ENCODE data around the gene PI4KA. TPM values are rescaled to one million over a fixed set of nuclear protein-coding genes. Genes with fewer than 3 reads are reported as not detected.

PI4KA gene
- total RNA-seq, 1 experiment from 2014 or later, result 65.8 TPM

DNA sequence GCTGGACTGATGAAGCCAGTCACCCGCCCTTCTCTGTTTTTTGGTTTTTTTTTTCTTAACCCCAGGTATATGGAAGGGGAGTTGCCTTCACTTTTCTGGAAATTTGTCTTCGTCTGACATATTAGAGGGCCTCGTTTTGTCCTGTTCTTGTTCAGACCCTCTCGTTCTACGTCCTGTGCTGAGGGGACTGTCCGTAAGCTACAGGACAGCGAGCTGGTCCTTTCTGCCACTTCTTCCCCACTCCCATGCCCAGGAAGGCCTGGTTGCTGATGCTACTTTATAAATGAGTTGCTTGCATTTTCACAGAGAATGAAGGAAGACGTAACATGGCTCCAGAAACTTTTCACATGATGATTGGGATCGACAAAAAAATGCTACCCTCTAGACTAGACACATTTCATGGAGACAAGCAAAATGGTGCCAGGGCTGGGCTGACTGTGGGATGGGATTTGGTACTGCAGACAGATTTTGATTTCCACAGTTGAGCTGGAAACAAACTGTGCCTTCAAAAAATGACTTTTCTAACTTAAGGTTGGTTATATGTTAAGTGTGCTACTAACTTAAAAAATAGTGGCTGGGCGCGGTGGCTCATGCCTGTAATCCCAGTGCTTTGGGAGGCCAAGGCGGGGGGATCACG lies 31.4 kb upstream of the PI4KA start:
- Histone ChIP-seq H3K4me1 (ENCODE audit: insufficient read depth, low read length) (no peaks in the 10 kb centered on the region), H2BK15ac (ENCODE audit: low read depth, low read length) (no peak overlapping the region), H3K23ac (ENCODE audit: insufficient read length, low read depth, low read length) (no peak overlapping the region), H3T11ph (ENCODE audit: low read length) (no peak overlapping the region), H2BK5ac (ENCODE audit: insufficient read length, low read length) (no peak overlapping the region), H3K23me2 (ENCODE audit: insufficient read length, low read depth, low read length, poor library complexity, severe bottlenecking) (no peaks in the 10 kb centered on the region), H3K27me3 (ENCODE audit: insufficient read depth, low read length) (no peaks in the 10 kb centered on the region), H3K9ac (ENCODE audit: extremely low read depth, insufficient read length, low read length) (no peak overlapping the region), H3K14ac (ENCODE audit: insufficient read depth, low read length) (no peak overlapping the region), H3K79me2 (ENCODE audit: insufficient read depth, low read length) (no peaks in the 10 kb centered on the region), H3K27ac (ENCODE audit: insufficient read length, low read depth, low read length) (no peak overlapping the region), H4K91ac (ENCODE audit: insufficient read length, low read depth, low read length) (no peak overlapping the region), H2AK5ac (ENCODE audit: insufficient read length, low read length) (no peak overlapping the region), H3K4ac (ENCODE audit: low read depth, low read length) (no peak overlapping the region), H4K5ac (ENCODE audit: insufficient read length, low read depth, low read length) (no peak overlapping the region), H2BK12ac (ENCODE audit: insufficient read length, low read depth, low read length) (no peak overlapping the region), H3K4me2 (ENCODE audit: insufficient read depth, insufficient read length, low read length) (no peak overlapping the region), H2AFZ (ENCODE audit: low read length) (no peak overlapping the region), H4K8ac (replicated peaks; ENCODE audit: insufficient read length, low read depth, low read length) (no peak overlapping the region), H2BK20ac (ENCODE audit: low read depth, low read length, poor library complexity, severe bottlenecking) (no peak overlapping the region), H3K18ac (ENCODE audit: insufficient read length, low read depth, low read length) (no peak overlapping the region), H2BK120ac (ENCODE audit: low read depth, low read length, poor library complexity, severe bottlenecking) (no peak overlapping the region), H3K9me3 (ENCODE audit: control insufficient read depth, low read depth, low read length) (no peaks in the 10 kb centered on the region), H3K79me1 (ENCODE audit: insufficient read depth, low read depth, low read length, poor library complexity, severe bottlenecking) (no peaks in the 10 kb centered on the region), H3K56ac (ENCODE audit: insufficient read length, low read depth, low read length) (no peak overlapping the region), H4K20me1 (ENCODE audit: control insufficient read depth, insufficient read depth, insufficient read length) (no peaks in the 10 kb centered on the region)
- Mint-ChIP-seq H3K9me3 (no peaks in the 10 kb centered on the region), H3K4me1 (peaks cover 3 to 4% of the 10 kb centered on the region in 2 experiments; a peak in 1 of 4 replicates), H3K27ac (0 out of 7 replicates have a peak overlapping the region, but pooled peaks of 1 of the 3 experiments have one; percentile 66), H3K27me3 (ENCODE audit: low read depth) (no peaks in the 10 kb centered on the region), H3K4me3 (no peak overlapping the region), H3K36me3 (ENCODE audit: insufficient read depth in 1 of 3, low read depth in 3 of 3) (peaks cover 3 to 28% (median 14%) of the 10 kb centered on the region in 3 experiments; a peak in 5 of 7 replicates)
- no CpG with 5 or more reads among the region's 13 CpGs for WGBS (ENCODE audit: extremely low coverage, insufficient read length, low lambda C conversion rate)
- no peak for DNase-seq
- TF ChIP-seq, protein P1, sequence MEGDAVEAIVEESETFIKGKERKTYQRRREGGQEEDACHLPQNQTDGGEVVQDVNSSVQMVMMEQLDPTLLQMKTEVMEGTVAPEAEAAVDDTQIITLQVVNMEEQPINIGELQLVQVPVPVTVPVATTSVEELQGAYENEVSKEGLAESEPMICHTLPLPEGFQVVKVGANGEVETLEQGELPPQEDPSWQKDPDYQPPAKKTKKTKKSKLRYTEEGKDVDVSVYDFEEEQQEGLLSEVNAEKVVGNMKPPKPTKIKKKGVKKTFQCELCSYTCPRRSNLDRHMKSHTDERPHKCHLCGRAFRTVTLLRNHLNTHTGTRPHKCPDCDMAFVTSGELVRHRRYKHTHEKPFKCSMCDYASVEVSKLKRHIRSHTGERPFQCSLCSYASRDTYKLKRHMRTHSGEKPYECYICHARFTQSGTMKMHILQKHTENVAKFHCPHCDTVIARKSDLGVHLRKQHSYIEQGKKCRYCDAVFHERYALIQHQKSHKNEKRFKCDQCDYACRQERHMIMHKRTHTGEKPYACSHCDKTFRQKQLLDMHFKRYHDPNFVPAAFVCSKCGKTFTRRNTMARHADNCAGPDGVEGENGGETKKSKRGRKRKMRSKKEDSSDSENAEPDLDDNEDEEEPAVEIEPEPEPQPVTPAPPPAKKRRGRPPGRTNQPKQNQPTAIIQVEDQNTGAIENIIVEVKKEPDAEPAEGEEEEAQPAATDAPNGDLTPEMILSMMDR (conservative IDR thresholded peaks at IDR 0.05), result no peak
